ENCODE measurements around the gene MYL6B.
"Not testable (repeated sequence)": the region's sequence is repeated elsewhere in the genome, so short reads cannot be mapped to it uniquely, and the experiment has no call there.

Gene MYL6B

DNA sequence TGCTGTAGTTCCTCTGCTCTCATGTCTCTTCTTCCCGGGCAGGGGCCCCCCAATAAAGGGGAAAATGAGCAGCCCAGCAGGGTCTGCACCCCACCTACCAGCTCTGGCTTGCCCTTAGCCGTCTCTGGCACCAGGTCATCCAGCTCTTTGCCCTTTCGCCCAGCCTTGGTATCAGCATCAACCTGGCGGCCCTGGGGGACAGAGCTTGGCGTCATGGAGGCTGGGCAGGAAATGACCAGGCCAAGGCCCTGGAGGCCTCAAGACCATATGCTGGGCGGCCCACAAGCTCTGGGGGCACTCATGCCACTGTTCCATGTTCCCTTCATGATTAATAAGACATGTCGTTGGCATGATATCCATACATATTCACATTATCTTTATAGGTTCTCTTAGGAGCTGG lies 20.5 kb downstream of the MYL6B start:
- DNase-seq (ENCODE audit: low spot score) = no peak

DNA sequence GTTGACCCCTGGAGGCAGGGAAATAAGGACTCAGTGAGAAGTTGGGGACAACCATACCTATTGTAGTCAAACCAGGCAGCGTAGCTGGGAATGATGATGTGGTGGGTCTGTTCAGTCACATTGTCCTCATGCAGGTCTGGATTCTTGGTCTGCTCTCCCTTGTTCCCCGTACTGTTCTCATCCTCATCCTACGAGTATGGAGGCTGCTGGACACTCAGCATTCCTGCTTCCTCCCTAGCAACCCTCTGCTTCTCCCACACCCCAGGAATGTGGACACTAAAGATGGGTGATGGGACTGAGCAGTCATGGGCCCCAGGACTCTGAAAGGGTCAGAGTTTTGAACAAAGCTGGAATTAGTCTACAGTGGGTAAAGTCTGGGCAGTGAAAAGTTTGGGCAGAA lies 26.0 kb downstream of the MYL6B start:
- DNase-seq (ENCODE audit: low spot score) = no peak

DNA sequence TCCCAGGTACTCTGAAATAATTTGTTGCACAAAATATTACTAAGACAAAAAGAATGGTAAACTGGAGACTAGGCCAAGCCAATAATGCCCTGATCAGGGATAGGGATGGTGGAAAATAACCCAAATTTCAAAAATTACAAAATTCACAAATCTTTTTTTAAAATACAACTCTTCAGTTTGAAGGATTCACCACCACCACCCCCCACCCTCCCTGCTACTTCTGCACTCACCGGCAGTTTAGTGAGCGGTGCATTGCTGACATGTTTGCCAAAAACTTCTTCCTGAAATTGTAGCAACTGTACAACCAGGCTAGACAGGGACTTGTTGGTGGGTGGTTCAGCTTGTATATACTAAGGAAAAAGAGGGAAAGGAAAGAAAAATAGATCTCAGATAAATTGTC lies 34.6 kb downstream of the MYL6B start:
- no peak for DNase-seq (ENCODE audit: low spot score)

DNA sequence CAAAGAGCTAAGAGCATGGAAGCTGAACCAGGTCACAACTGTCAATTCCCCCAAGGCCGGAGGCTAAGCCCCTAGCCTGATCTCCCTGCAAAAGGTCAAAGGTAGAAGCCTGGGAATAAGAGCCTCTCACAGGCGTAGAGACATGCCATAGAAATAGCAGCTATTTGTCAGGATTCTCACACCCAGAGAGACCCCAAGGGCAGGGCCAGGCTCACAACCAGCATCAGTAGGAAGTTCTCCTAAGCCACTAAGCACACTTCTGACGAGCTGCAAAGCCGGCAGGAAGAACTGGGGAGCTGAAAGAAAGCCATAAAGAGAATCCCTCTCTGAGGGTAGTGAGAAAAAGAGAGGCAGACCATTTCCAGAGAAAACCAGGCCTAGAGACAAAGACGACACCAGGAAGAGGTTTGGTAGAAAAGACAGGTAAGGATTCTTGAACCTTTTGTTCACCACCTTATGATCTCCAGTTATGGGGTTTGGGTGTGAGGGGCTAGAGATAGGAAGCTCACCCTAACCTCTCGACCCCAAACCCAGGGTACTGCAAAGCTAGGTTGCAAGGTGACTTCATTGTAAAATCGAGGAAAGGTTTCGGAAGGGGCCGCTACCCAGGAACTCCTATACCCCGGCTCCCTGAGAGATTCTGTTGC lies 35.9 kb downstream of the MYL6B start:
- no peak for DNase-seq (ENCODE audit: low spot score)

DNA sequence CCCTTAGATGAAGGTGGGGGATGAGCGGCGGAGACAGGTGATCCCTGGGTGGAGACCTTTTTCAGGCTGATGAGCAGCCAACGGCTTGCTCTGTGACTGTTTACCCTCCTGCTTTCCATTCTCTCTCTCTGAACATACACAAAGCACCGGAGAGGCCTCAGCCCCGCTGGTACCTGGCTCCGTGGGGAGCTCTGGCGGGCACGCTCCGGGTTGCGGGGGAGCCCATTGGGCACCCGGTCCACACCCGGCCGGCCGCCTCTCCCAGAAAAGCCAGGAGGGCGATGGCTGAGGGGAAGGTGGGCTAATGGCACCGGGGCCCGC lies 36.4 kb downstream of the MYL6B start:
- DNase-seq (ENCODE audit: low spot score) = no peak

DNA sequence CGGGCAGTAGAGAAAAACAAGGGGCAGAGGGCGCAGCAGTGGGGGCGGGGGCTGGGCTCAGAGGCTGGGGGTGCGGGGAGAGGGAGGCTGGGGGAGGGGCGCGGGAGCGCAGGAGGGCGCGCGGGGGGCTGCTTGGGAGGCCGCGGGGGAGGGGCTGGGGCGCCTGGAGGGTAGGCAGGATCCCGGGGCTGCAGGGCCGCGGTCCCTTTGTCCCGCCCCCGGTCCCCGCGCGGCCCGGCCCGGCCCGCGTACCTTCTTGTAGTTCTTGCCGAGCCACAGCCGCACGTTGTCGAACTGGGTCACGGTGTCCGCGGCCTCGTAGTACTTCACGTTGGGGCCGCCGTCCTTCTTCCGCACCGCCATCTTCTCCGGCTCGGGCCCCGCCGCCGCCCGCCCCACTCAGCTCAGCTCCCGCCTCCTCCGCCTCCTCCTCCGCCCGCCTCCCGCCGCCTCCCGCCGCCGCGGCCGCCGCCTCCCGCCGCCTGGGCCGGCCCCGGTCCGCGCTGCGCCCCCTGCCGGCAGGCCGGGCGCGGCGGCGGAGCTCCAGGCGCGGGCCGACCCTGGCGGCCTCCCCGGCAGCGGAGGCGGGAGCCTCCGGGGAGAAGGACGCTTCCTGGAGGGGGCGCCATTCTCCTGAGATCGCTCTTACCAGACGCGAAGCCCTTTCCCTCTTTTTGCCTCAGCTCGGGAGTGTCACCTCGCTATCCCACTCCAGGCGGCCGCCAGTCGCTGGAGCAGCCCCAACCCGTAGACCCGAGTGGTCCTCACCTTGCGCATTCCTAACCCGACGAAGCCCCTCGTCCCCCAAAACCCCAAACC lies 36.9 kb downstream of the MYL6B start, which contains the start of gene SMARCC2:
Gene SMARCC2, minus strand, starts transcription at position 385 of the 819 bp plus-strand sequence. Its CDS starts 22 bp downstream, at position 363.
- peak; percentile 94 for DNase-seq (ENCODE audit: low spot score)

DNA sequence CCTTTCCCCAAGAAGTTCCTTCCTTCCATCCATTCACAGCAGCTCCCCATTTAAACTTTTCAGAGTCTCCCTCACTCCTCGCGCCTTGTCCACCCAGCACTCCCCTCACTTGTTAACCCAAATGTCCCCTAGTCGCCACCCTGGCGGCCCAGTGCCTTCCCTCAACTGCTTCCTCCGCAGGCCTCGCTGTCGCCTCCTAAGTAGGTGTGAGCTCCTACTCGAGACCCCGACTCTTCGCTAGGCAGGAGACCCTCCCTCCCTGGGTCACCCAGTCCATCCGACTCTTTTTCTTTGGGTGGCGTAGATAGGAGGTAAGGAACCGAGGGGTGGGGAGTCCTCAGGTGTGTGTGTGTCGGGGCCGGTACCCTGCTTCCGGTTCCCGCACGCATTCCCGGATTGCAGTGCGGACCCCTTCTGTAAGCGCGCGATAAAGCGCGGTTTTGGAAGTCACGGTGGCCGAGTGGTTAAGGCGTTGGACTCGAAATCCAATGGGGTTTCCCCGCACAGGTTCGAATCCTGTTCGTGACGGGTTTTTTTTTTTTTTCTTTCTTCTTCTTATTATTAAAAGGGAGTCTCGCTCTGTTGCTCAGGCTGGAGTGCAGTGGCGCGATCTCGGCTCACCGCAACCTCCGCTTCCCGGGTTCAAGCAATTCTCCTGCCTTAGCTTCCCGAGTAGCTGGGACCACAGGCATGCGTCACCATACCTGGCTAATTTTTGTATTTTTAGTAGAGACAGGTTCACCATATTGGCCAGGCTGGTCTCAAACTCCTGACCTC lies 37.7 kb downstream of the MYL6B start:
- peak; percentile 63 for DNase-seq (ENCODE audit: low spot score)

DNA sequence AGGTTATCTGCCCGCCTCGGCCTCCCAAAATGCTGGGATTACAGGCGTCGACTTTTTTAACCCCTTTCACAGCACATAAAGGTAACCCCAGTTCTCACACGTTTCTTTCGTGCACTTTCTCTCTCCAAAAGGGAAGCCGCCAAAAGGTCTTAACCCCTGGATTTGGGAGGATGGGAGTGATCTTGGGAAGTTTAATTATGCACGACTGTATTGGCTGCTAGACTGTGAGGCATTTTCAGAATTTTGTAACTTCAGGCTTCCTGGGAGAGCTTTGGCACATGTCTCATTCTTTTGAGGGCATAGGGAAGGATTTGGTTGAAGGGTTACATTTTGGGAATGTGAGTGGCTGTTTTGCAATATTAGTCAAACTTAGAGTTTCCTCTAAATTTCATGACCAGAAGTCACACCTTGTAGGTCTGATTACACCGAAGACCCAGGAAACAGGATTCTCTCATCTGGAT lies 38.3 kb downstream of the MYL6B start:
- DNase-seq (ENCODE audit: low spot score) = no peak

DNA sequence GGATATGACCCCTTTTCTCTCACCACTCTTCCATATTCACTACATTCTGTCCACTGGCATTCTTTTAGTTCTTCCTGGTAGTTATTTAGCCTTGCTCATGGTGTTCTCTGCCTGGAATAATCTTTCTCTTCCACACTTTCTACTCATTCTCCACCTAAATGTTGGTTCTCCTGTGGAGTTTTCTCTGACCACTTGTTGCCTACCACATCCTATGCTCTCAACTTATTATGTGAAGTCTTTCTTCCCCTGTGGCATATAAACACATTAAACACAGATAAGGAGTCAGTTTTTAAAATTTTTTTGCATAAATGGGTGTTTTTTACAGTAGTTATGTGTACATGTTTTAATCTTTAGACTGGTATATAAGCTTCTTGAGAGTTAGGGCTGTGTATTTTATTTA lies 40.2 kb downstream of the MYL6B start:
- DNase-seq (ENCODE audit: low spot score) = no peak

DNA sequence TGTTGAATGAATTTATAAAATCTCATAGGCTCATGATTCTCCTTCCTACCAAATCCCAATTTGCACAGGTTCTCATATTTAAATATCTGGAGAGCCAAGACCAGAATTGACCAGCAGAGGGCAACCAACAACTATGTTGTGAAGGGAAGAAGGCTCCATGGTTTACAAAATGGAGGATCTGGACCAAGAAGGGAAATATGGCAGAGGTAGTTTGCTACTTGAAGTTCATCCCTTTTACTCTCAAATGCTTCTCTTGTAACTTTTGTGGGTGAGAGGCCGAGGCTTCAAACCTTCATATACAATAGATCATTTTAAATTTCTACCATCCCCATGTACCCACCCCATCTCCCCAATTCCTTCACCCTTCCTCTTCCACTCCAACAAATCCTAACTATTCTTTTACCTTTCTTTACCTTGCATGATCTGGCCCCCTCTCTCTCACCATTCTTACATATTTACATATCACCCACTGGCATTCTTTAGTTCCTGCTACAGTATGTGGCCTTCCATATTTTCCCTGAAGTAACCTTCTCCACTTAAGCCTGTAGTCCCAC lies 40.7 kb downstream of the MYL6B start:
- DNase-seq (ENCODE audit: low spot score) = peak; percentile 74

DNA sequence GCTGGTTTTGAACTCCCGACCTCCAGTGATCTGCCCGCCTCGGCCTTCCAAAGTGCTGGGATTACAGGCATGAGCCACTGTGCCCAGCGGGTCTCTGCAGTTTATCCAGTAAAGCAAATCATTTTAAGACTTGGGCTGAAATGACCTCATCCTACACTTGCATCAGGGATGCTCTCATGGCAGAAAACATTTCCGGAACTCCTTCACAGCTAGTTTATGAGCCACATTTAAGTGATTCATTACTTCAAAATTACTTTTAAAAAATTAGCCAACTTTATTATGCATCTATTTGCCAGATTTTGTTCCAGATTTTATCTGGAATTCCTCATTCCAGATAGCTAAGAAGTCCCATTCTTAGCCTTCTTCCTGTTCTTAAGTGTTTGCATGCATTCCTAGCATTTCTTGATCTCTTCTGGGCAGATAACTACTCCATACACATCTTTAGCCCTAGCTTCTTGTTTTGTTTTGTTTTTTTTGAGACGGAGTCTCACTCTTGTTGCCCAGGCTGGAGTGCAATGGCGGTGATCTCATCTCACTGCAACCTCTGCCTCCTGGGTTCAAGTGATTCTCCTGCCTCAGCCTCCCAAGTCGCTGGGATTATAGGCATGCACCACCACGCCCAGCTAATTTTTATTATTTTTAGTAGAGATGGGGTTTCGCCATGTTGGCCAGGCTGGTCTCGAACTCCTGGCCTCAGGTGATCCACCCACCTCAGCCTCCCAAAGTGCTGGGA lies 44.6 kb downstream of the MYL6B start:
- not testable (repeated sequence) for DNase-seq (ENCODE audit: low spot score)

DNA sequence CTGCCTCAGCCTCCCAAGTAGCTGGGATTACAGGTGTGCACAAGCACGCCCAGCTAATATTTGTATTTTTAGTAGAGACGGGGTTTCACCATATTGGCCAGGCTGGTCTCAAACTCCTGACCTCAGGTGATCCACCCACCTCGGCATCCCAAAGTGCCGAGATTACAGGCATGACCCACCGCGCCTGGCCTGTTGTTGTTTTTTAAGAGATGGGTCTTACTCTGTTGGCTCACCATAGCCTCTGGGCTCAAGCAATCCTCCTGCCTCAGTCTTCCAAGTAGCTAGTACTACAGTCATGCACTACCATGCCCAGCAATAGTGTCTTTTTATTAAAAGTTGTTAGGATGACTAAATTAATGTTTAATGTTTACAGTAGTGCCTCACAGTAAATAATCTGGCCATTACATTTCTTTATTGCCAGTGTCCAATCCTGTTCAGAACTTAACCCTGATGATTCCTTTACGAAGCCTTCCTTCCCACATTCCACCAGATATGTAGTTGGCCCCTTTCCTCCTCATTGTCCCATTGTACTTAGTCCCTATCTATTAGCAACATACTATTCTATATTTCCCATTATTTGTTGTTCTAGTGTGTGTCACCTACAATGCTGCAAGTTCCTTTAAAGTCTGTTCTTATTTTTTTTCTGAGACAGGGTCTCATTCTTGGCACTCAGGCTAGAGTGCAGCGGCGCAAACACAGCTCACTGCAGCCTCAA lies 45.7 kb downstream of the MYL6B start:
- DNase-seq (ENCODE audit: low spot score) = no peak

DNA sequence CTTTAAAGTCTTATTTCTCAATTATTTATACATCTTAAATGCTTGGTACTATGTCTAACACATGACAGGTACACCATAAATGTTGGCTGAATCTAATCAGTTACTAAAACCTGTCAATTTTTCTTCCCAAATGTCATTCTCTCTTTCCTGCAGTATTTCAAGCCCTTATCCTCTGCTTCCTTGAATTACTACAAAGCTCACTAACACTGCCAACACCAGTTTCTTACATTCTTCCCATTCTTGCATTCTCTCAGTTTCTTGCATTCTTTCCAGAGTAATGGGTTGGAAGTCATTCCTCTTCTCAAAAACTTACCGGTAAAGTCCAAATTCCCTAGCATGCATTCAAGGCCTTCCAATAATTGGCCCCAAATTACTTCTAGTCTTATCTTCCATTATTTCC lies 46.4 kb downstream of the MYL6B start:
- no peak for DNase-seq (ENCODE audit: low spot score)

DNA sequence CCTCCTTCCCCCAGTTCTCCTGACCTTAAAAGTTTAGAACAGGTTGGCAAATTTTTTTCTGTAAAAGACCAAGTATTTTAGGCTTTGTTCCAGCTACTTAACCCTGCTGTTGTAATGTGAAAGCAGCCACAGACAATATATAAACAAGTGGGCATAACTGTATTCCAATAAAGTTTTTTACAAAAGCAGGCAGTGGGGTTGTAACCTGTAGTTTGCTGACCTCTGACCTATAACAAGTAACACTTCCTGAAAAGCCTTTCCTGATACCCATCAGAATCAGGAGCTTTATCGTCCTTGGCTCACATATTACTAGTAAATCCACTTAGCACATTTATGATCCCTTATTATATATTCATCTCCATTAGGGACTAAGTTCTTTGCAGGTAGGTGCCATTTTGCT lies 50.0 kb downstream of the MYL6B start:
- DNase-seq (ENCODE audit: low spot score) = no peak

DNA sequence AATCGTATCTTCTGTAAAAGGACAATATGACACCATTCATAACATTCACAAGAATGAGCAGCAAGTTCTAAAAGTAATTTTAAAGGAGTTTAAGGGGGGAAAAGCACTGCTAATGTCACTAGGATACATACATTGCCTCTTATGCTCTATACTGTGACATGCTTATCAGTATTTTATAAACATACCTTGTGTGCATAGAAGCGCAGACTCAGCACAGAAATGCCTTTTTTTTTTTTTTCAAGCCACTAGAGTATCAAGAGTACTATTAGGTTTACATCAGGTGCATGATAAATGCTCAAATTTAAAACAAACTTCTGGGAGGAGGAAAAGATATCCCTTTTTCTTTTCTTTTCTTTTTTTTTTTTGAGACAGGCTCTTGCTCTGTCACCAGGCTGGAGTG lies 50.5 kb downstream of the MYL6B start:
- no peak for DNase-seq (ENCODE audit: low spot score)

DNA sequence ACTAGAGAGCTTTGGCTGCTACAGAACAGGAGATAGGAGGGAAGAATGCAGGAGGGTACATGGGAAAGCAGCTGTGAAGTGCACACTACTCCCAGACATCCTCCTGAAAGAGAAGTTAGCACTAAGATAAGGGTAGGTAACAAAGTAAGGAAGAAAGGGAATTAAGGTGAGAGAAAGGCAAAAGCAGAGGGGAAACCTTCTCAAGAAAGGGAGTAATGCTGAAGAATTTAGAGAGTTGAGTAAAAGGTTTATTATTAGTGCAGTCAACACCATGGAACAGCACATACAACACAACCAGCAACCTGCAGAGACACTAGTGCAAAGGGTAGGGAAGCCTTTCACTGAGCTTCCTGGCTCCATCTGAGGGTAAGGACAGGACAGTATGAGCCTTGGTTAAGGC lies 51.9 kb downstream of the MYL6B start:
- no peak for DNase-seq (ENCODE audit: low spot score)

DNA sequence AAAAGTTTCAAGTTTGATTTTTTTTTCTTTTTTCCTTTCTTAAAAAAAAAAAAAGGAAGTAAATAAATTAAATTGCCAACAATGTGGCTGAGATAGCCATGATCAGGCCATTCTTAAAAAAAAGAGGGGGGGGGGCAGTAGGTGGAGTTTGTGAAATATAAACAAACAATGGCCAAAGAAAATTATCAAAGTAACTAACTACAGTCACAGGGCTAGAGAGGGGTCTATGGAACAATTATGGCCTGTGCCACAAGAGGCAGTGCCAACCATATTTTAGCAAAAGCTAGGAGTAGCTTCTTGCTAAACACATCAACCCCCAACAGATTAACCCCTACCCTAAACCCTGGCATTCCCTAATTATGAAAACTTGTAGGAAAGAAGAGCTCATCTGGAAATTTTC lies 53.1 kb downstream of the MYL6B start:
- no peak for DNase-seq (ENCODE audit: low spot score)

DNA sequence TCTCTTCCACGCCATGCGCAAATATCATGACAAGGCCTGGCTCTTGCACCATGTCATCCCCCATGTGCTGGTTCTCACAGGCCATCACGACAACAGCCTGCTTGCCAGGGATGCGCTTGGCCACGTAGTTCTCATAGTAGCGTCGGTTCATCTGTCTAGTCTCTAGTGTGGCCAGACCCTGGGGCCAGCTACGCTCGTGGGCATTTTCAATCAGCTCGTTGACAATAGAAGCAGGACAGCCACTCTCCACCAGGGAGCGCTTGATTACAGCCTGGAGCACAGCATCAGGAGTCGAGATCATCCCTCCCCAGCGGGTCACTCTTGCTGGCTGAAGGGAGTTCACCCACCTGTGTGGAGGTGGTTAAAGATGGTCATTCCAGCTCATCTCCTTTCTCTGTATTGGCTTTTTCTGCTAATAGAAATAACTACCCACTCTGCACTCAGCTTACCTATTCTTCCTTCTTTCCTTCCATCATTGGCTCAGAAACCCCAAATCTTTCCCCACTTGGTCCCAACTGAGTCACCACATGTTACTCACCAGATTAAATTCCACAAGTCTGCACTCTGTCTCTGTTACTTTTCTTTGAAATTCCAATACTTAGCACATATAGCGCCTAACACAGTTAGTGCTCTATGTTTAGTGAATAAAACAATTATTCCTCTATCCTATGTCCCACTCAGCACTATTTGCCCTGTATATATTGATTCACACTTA lies 54.2 kb downstream of the MYL6B start:
- DNase-seq (ENCODE audit: low spot score) = no peak

Measured in germinal center (tissue), 1 donor.